HG03045 (cell line): Measurements from ENCODE around the gene TENM3.

Experiments used
- ATAC-seq: cut with Tn5 transposase; IDR thresholded peaks from one replicate; pipeline ENCODE4 v1.9.1; 2021; ENCODE audit warnings: mild to moderate bottlenecking, moderate library complexity; ENCODE audit not compliant: unreplicated experiment

The TENM3 gene

GRCh38 chr4:182325397-182325796 lies 82.2 kb downstream of the TENM3 start:
- ATAC-seq: no peak

- ATAC-seq: no peak
Measured at GRCh38 chr4:182325848-182326255, 82.7 kb downstream of the TENM3 start.

- ATAC-seq: no peak
Measured at GRCh38 chr4:182328505-182328904, 85.3 kb downstream of the TENM3 start.

- no peak for ATAC-seq
Measured at GRCh38 chr4:182337366-182337765, 94.2 kb downstream of the TENM3 start.

- no peak for ATAC-seq
Measured at GRCh38 chr4:182338063-182338462, 94.9 kb downstream of the TENM3 start.

- ATAC-seq: no peak
Measured at GRCh38 chr4:182338746-182339145, 95.5 kb downstream of the TENM3 start.

GRCh38 chr4:182339221-182339641 lies 96.0 kb downstream of the TENM3 start:
- ATAC-seq: no peak

- ATAC-seq: no peak
Measured at GRCh38 chr4:182343453-182343852, 100.3 kb downstream of the TENM3 start.

GRCh38 chr4:182344968-182345367 lies 101.8 kb downstream of the TENM3 start:
- no peak for ATAC-seq

GRCh38 chr4:182346250-182346649 lies 103.0 kb downstream of the TENM3 start:
- ATAC-seq: no peak

GRCh38 chr4:182346675-182347375 lies 103.6 kb downstream of the TENM3 start:
- no peak for ATAC-seq

- ATAC-seq: no peak
Measured at GRCh38 chr4:182348779-182349326, 105.7 kb downstream of the TENM3 start.

GRCh38 chr4:182350041-182350440 lies 106.8 kb downstream of the TENM3 start:
- ATAC-seq: no peak

GRCh38 chr4:182351485-182351884 lies 108.3 kb downstream of the TENM3 start:
- no peak for ATAC-seq

GRCh38 chr4:182354106-182354505 lies 110.9 kb downstream of the TENM3 start:
- no peak for ATAC-seq

GRCh38 chr4:182354867-182355266 lies 111.7 kb downstream of the TENM3 start:
- ATAC-seq: no peak

GRCh38 chr4:182367153-182367552 lies 124.0 kb downstream of the TENM3 start:
- no peak for ATAC-seq

- ATAC-seq: no peak
Measured at GRCh38 chr4:182369211-182369610, 126.0 kb downstream of the TENM3 start.

- ATAC-seq: no peak
Measured at GRCh38 chr4:182370491-182370890, 127.3 kb downstream of the TENM3 start.

- no peak for ATAC-seq
Measured at GRCh38 chr4:182380771-182381181, 137.6 kb downstream of the TENM3 start.

- ATAC-seq: no peak
Measured at GRCh38 chr4:182382941-182383340, 139.7 kb downstream of the TENM3 start.

GRCh38 chr4:182384631-182385091 lies 141.5 kb downstream of the TENM3 start:
- ATAC-seq: no peak

- no peak for ATAC-seq
Measured at GRCh38 chr4:182385897-182386296, 142.7 kb downstream of the TENM3 start.
